Liver (tissue), 9 donors: Measurements from ENCODE around the gene TMPRSS12. TPM values are rescaled to one million over a fixed set of nuclear protein-coding genes. Genes with fewer than 3 reads are reported as not detected.

ENCODE experiments used
- DNase-seq: peaks from one replicate; pipeline ENCODE4 v3.0.0-alpha.2; 2017; ENCODE audit warnings: low spot score
- H3K27ac ChIP-seq, 2 donors: one replicate each; pipeline ENCODE4 v1.7.0; 2013; ENCODE audit warnings: inconsistent platforms in 2 of 2, low read length in 2 of 2, control low read depth in 1 of 2, low read depth in 1 of 2, mild to moderate bottlenecking in 1 of 2
- H3K27me3 ChIP-seq, 4 donors: one replicate each; pipeline versions ENCODE4 v1.6.1 to v1.7.0; 2013; ENCODE audit warnings: low read length in 3 of 4, inconsistent platforms in 1 of 4, mild to moderate bottlenecking in 1 of 4, moderate library complexity in 1 of 4; ENCODE audit not compliant: control insufficient read depth in 4 of 4, insufficient read depth in 4 of 4
- H3K36me3 ChIP-seq, 4 donors: one replicate each; pipeline versions ENCODE4 v1.6.1 to v1.7.0; 2013; ENCODE audit warnings: low read length in 3 of 4, mild to moderate bottlenecking in 3 of 4, low read depth in 1 of 4, moderate library complexity in 1 of 4; ENCODE audit not compliant: control insufficient read depth in 4 of 4, insufficient read depth in 3 of 4
- H3K4me1 ChIP-seq, 4 donors: one replicate each; pipeline versions ENCODE4 v1.6.1 to v1.7.0; 2013; ENCODE audit warnings: low read length in 3 of 4, mild to moderate bottlenecking in 3 of 4, moderate library complexity in 1 of 4; ENCODE audit not compliant: control insufficient read depth in 4 of 4, insufficient read depth in 4 of 4
- H3K4me3 ChIP-seq, 3 donors: one replicate each; pipeline versions ENCODE4 v1.6.1 to v1.7.0; 2013; ENCODE audit warnings: low read length in 3 of 3, control low read depth in 1 of 3, low read depth in 1 of 3, mild to moderate bottlenecking in 1 of 3
- H3K9ac ChIP-seq, 2 donors: one replicate each; pipeline ENCODE4 v1.7.0; 2013; ENCODE audit warnings: low read length in 2 of 2, mild to moderate bottlenecking in 2 of 2, moderate library complexity in 2 of 2, control low read depth in 1 of 2, low read depth in 1 of 2
- H3K9me3 ChIP-seq, 4 donors: one replicate each; pipeline versions ENCODE4 v1.6.1 to v1.7.0; 2013; ENCODE audit warnings: low read length in 3 of 4; ENCODE audit not compliant: control insufficient read depth in 4 of 4
- CTCF ChIP-seq: fragments of 150-350 bp; IDR thresholded peaks from 2 replicates; pipeline ENCODE4 v1.5.1; 2017; ENCODE audit warnings: improper control_type of control experiment, low read depth, low read length; ENCODE audit not compliant: missing input control
- EGR1 ChIP-seq, 2 donors: IDR thresholded peaks; 2 replicates each; pipeline ENCODE4 v1.6.1; 2016 to 2018; ENCODE audit warnings: antibody characterized with exemption in 2 of 2, low read depth in 2 of 2
- FOXA1 ChIP-seq: IDR thresholded peaks from 2 replicates; pipeline ENCODE4 v1.6.1; 2016; ENCODE audit warnings: antibody characterized with exemption
- FOXA2 ChIP-seq: IDR thresholded peaks from 2 replicates; pipeline ENCODE4 v1.6.1; 2016; ENCODE audit warnings: antibody characterized with exemption
- GABPA ChIP-seq, 2 donors: IDR thresholded peaks in 1 of 2; conservative IDR thresholded peaks in 1 of 2; 2 replicates each; pipeline ENCODE4 v1.6.1; 2016; ENCODE audit warnings: antibody characterized with exemption in 2 of 2, mild to moderate bottlenecking in 1 of 2, moderate library complexity in 1 of 2
- HNF4A ChIP-seq, 2 donors: conservative IDR thresholded peaks; 2 replicates each; pipeline ENCODE4 v1.6.1; 2016; ENCODE audit warnings: antibody characterized with exemption in 2 of 2, mild to moderate bottlenecking in 2 of 2
- HNF4G ChIP-seq: IDR thresholded peaks from 2 replicates; pipeline ENCODE4 v1.6.1; 2016; ENCODE audit warnings: antibody characterized with exemption
- JUND ChIP-seq, 2 donors: IDR thresholded peaks; 2 replicates each; pipeline ENCODE4 v1.6.1; 2016; ENCODE audit warnings: antibody characterized with exemption in 2 of 2
- MAX ChIP-seq: IDR thresholded peaks from 2 replicates; pipeline ENCODE4 v1.6.1; 2016; ENCODE audit warnings: antibody characterized with exemption
- NR2F2 ChIP-seq: IDR thresholded peaks from 2 replicates; pipeline ENCODE4 v1.6.1; 2016; ENCODE audit warnings: antibody characterized with exemption
- RAD21 ChIP-seq, 2 donors: IDR thresholded peaks; 2 replicates each; pipeline ENCODE4 v1.6.1; 2016; ENCODE audit warnings: antibody characterized with exemption in 2 of 2, mild to moderate bottlenecking in 2 of 2
- RXRA ChIP-seq, 2 donors: IDR thresholded peaks; 2 replicates each; pipeline ENCODE4 v1.6.1; 2017 to 2018; ENCODE audit warnings: antibody characterized with exemption in 2 of 2, mild to moderate bottlenecking in 1 of 2
- SP1 ChIP-seq: IDR thresholded peaks from 2 replicates; pipeline ENCODE4 v1.6.1; 2018; ENCODE audit warnings: antibody characterized with exemption, mild to moderate bottlenecking
- TAF1 ChIP-seq: conservative IDR thresholded peaks from 2 replicates; pipeline ENCODE4 v1.6.1; 2016; ENCODE audit warnings: antibody characterized with exemption, mild to moderate bottlenecking
- YY1 ChIP-seq: IDR thresholded peaks from 2 replicates; pipeline ENCODE4 v1.6.1; 2016; ENCODE audit warnings: antibody characterized with exemption, mild to moderate bottlenecking
- ZBTB33 ChIP-seq: IDR thresholded peaks from 2 replicates; pipeline ENCODE4 v1.6.1; 2016; ENCODE audit warnings: antibody characterized with exemption
- WGBS: extraction: QIAGEN DNeasy Blood & Tissue Kit; methylation state at CpG from one replicate; pipeline ENCODE4 v1.1.7; 2013; 5-methylcytosine and 5-hydroxymethylcytosine counted together
- polyA plus RNA-seq, 2 donors: library from polyadenylated mRNA; stranded (reverse) in 1 of 2; unstranded in 1 of 2; fragments of 200-250 nt in 1 of 2; fragments of >200 nt in 1 of 2; fragmentation: Nextera tagmentation in 1 of 2; extraction: Ambion mirVana in 1 of 2; gene quantifications; one replicate each; pipeline versions ENCODE4 v1.2.1 to v1.2.3, GENCODE V29; 2013 to 2015
- total RNA-seq, 2 donors: library from RNA; depleted of rRNA; stranded (reverse); fragments of >200 nt; gene quantifications; one replicate each; pipeline ENCODE4 v1.2.3, GENCODE V29; 2014
- TF ChIP-seq, protein P1 (sequence below): IDR thresholded peaks from 2 replicates; pipeline ENCODE4 v1.6.1; 2016; ENCODE audit warnings: antibody characterized with exemption
- TF ChIP-seq, protein P2 (sequence below): IDR thresholded peaks from 2 replicates; pipeline ENCODE4 v1.6.1; 2016; ENCODE audit warnings: antibody characterized with exemption, mild to moderate bottlenecking
- donor health status: healthy.
- donor health status: healthy.
- donor health status: healthy.
- donor health status: healthy.
- donor health status: healthy.

TMPRSS12 gene
- total and polyA plus RNA-seq, 4 donors: not detected

GRCh38 chr12:50928392-50928791, 85.7 kb downstream of the TMPRSS12 start:
- no peaks in the 10 kb centered on the region for H3K27me3 ChIP-seq
- 31% methylated on average over 3 of the region's 3 CpGs for WGBS
- no peak for DNase-seq
- H3K4me3 ChIP-seq: peak overlapping the region; percentile 63 to 100 (median 90)
- peaks cover 0 to 4% (median 1%) of the 10 kb centered on the region in 4 donors for H3K36me3 ChIP-seq
- H3K27ac ChIP-seq: peak overlapping the region; percentile 10 to 17
- TF ChIP-seq SP1 (no peak), RXRA (IDR thresholded peaks at IDR 0.05) (no peak), FOXA2 (no peak), GABPA (IDR thresholded peaks at IDR 0.05 in 1 of 2, conservative IDR thresholded peaks at IDR 0.05 in 1 of 2) (no peak), TAF1 (no peak), HNF4A (conservative IDR thresholded peaks at IDR 0.05) (no peak), RAD21 (IDR thresholded peaks at IDR 0.05) (no peak), EGR1 (IDR thresholded peaks at IDR 0.05; ENCODE audit: low read depth in 2 of 2) (no peak), JUND (IDR thresholded peaks at IDR 0.05) (no peak), FOXA1 (no peak), MAX (no peak), CTCF (no peak), ZBTB33 (no peak), HNF4G (no peak), YY1 (no peak), NR2F2 (no peak)
- TF ChIP-seq, protein P1, sequence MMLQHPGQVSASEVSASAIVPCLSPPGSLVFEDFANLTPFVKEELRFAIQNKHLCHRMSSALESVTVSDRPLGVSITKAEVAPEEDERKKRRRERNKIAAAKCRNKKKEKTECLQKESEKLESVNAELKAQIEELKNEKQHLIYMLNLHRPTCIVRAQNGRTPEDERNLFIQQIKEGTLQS: no peak
- TF ChIP-seq, protein P2, sequence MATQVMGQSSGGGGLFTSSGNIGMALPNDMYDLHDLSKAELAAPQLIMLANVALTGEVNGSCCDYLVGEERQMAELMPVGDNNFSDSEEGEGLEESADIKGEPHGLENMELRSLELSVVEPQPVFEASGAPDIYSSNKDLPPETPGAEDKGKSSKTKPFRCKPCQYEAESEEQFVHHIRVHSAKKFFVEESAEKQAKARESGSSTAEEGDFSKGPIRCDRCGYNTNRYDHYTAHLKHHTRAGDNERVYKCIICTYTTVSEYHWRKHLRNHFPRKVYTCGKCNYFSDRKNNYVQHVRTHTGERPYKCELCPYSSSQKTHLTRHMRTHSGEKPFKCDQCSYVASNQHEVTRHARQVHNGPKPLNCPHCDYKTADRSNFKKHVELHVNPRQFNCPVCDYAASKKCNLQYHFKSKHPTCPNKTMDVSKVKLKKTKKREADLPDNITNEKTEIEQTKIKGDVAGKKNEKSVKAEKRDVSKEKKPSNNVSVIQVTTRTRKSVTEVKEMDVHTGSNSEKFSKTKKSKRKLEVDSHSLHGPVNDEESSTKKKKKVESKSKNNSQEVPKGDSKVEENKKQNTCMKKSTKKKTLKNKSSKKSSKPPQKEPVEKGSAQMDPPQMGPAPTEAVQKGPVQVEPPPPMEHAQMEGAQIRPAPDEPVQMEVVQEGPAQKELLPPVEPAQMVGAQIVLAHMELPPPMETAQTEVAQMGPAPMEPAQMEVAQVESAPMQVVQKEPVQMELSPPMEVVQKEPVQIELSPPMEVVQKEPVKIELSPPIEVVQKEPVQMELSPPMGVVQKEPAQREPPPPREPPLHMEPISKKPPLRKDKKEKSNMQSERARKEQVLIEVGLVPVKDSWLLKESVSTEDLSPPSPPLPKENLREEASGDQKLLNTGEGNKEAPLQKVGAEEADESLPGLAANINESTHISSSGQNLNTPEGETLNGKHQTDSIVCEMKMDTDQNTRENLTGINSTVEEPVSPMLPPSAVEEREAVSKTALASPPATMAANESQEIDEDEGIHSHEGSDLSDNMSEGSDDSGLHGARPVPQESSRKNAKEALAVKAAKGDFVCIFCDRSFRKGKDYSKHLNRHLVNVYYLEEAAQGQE: no peak
- H3K9me3 ChIP-seq: no peaks in the 10 kb centered on the region
- peak overlapping the region; percentile 42 to 57 for H3K9ac ChIP-seq
- H3K4me1 ChIP-seq: peaks cover 8 to 67% (median 52%) of the 10 kb centered on the region in 4 donors
